ENCODE data around the gene GRIA3.

The GRIA3 gene

GRCh38 chrX:123184219-123184865 lies at the start of gene GRIA3:
GRIA3 (plus strand) TSS chrX:123184278; CDS start chrX:123184536, 258 bp downstream.
- TF ChIP-seq CTCF (IDR thresholded peaks at IDR 0.05; ENCODE audit: low read depth, low read length, missing control alignments), result no peak
- peak within 1 kb of the TSS; percentile 38 for H3K4me3 ChIP-seq (ENCODE audit: low read depth, low read length)
- in situ Hi-C loops (cut with HindIII; ENCODE audit: low sequenced_read_pairs), result no loop called here
- DNase-seq (ENCODE audit: low read depth), result no peak

- no peak for DNase-seq (ENCODE audit: low read depth)
- TF ChIP-seq CTCF (IDR thresholded peaks at IDR 0.05; ENCODE audit: low read depth, low read length, missing control alignments), result no peak
- H3K4me3 ChIP-seq (ENCODE audit: low read depth, low read length), result no peak overlapping the region
- in situ Hi-C loops (cut with HindIII; ENCODE audit: low sequenced_read_pairs), result no loop called here
Measured at GRCh38 chrX:123138473-123138872, 45.6 kb upstream of the GRIA3 start.

- H3K4me3 ChIP-seq (ENCODE audit: low read depth, low read length), result no peak overlapping the region
- TF ChIP-seq CTCF (IDR thresholded peaks at IDR 0.05; ENCODE audit: low read depth, low read length, missing control alignments), result no peak
- no peak for DNase-seq (ENCODE audit: low read depth)
- in situ Hi-C loops (cut with HindIII; ENCODE audit: low sequenced_read_pairs), result no loop called here
Measured at GRCh38 chrX:123140454-123140853, 43.6 kb upstream of the GRIA3 start.

DNA sequence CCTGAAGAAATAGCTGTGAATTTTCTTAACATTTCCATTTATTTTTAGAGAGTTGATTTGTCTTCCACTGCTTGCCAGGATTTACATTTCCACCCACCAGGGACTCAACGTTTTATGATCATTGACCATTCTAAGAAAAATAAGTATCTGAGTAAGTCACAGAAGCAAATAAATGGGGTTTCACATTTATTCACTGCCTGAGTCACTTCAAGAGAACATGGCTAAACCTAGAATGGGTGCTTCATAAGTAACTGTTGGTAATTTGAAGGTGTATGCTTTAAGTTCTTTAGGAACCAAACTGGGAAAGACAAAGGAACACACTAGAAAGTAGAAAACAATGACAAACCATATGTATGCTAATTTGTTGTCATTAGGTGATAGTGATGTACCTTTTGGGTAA lies 43.2 kb upstream of the GRIA3 start:
- DNase-seq (ENCODE audit: low read depth), result no peak
- TF ChIP-seq CTCF (IDR thresholded peaks at IDR 0.05; ENCODE audit: low read depth, low read length, missing control alignments), result no peak
- in situ Hi-C loops (cut with HindIII; ENCODE audit: low sequenced_read_pairs), result no loop called here
- H3K4me3 ChIP-seq (ENCODE audit: low read depth, low read length), result no peak overlapping the region

DNA sequence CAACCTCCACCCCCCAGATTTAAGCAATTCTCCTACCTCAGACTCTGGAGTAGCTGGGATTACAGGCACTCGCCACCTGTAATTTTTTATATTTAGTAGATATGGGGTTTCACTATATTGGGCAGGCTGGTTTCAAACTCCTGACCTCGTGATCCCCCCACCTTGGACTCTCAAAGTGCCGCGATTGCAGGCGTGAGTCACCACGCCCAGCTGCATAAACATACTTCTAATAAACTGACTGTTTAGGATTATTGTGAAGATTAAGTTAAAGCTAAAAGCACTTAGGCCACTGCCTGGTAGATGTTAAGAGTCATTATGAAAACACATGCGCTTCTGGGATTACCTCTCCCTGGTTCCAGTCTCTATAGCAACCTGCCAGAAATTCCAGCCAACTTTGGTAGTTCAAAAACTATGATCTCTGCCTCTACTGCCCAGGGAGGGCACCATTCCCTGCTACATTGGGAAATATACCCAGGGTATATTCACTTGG lies 30.2 kb upstream of the GRIA3 start:
- DNase-seq (ENCODE audit: low read depth), result no peak
- H3K4me3 ChIP-seq (ENCODE audit: low read depth, low read length), result no peak overlapping the region
- no peak for TF ChIP-seq CTCF (IDR thresholded peaks at IDR 0.05; ENCODE audit: low read depth, low read length, missing control alignments)
- in situ Hi-C loops (cut with HindIII; ENCODE audit: low sequenced_read_pairs), result no loop called here

DNA sequence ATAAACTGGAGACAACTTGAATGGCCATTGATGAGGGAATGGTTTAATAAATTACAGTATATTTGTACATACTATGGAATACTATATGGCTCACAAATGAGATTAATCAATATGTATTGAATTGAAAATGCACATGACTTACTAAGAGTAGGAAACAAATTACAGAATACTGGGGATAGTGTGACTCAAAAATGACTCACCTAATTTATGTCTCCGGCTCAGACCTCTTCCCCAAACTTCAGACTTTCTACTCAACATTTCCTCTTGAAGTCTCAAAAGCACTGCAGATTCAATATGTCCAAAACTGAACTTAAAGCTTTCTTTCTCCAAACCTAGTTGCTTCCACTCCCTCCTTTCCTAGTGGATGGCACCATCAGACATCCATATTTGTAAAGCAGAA lies 28.8 kb upstream of the GRIA3 start:
- DNase-seq (ENCODE audit: low read depth), result no peak
- no peak for TF ChIP-seq CTCF (IDR thresholded peaks at IDR 0.05; ENCODE audit: low read depth, low read length, missing control alignments)
- no peak overlapping the region for H3K4me3 ChIP-seq (ENCODE audit: low read depth, low read length)
- in situ Hi-C loops (cut with HindIII; ENCODE audit: low sequenced_read_pairs), result no loop called here
